Hematopoietic multipotent progenitor cell treated with erythropoietin and hydrocortisone succinate and interleukin-3 and kit ligand, for 8 days (in vitro differentiated cells): Measurements from ENCODE around the gene DNAJC4.

Source experiments
- DNase-seq: peaks from one replicate; pipeline ENCODE4 v3.0.0-alpha.2; 2015

The DNAJC4 gene

DNA sequence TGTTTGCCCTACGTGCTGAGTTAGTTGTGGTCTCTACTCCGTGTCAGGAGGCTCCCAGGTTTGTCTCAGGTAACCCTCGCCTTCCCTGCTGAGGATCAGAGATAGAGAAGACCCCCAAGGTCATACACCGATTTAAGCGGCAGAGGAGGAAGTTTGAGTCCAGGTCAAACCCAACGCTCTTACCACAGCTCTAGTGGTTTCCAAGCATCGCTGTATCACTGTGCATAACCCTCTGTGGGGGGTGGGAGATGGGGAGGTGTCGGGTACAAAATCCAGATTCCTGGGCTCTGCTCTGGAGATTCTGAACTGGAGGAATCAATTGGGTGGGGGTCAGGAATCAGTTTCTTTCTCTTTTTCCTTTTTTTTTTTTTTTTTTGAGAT is 627 bp downstream of the DNAJC4 start:
- peak; percentile 14 for DNase-seq

DNA sequence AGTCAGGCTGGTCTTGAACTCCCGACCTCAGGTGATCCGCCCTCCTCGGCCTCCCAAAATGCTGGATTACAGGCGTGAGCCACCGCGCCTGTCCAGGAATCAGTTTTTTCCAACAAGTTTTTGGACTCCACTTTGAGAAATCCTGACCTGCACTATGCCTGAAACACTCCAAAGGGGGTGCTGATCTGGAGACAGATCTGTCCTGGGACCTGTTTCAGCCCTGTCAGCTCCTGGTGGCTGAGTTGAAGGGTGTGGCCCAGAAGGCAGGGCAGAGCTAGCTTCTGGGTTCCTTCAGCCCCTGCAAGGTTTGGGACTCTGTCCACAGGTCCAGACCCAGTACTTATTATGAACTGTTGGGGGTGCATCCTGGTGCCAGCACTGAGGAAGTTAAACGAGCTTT is 1.2 kb downstream of the DNAJC4 start:
- DNase-seq, result peak; percentile 55

DNA sequence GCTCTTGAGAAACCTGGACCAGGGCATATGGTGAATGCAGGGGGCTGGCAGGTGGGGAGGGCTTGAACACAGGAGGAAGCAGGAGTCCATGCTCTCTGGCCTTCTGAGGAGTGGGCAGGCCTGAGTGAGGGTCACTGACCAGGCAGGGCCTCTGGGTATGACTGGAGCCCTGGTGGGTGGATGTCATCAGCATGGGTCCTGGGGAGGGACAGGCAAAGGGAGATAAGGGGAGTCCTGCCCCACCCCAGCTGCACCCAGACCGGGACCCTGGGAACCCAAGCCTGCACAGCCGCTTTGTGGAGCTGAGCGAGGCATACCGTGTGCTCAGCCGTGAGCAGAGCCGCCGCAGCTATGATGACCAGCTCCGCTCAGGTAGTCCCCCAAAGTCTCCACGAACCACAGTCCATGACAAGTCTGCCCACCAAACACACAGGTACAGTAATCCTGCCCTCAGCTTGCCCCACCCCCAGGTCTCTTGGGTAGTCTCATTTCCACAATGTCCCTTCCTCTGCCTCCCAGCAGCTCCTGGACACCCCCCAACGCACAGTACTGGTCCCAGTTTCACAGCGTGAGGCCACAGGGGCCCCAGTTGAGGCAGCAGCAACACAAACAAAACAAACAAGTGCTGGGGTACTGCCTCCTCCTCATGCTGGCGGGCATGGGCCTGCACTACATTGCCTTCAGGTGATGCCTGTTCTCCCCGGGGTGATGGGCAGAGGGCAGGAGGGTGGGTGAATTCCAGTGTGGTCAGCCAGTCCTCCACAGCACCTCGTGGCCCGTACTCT is 2.0 kb downstream of the DNAJC4 start:
- no peak for DNase-seq

DNA sequence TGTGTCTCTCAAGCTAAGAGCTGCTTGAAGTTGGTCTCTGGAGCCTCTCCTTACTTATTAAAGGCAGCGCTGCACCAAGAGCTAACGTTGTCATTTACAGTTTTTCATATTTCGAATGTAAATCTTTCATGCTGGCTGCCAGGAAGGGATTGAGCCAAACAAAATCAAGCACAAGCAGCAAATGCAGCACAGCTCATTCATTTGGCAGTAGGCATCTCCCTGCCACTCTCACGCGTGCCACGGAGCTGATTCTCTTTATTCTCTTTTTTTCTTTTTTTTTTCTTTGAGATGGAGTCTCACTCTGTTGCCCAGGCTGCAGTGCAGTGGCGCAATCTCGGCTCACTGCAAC is 2.6 kb downstream of the DNAJC4 start:
- DNase-seq, result no peak

DNA sequence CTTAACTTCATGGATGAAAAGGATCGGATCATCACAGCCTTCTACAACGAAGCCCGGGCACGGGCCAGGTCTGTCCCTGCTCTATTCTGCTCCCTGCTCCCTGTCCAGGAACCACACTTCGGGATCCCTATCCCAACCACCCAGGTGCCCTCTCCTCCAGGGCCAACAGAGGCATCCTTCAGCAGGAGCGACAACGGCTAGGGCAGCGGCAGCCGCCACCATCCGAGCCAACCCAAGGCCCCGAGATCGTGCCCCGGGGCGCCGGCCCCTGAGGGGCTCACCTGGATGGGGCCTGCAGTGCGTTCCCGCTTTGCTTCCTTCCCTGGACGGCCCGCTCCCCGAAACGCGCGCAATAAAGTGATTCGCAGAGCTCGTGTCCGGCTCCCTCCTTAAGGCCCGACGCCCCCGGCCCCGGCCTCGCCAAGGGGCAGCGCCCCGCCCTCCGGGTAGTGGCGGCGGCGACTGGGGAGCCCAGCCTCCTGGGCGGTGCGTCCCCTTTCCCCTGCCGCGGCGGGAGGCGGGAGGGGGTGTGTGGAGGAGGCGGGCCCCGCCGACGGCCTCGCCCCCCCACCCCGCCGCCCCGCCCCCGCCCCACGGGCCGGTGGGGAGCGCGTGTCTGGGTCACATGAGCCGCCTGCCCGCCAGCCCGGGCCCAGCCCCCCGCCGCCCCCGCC is 3.7 kb downstream of the DNAJC4 start, which contains the start of gene VEGFB:
Gene VEGFB (plus strand): TSS at position 672 of the 674 bp plus-strand sequence. CDS start 250 bp downstream, outside the sequence.
- peak; percentile 58 for DNase-seq

DNA sequence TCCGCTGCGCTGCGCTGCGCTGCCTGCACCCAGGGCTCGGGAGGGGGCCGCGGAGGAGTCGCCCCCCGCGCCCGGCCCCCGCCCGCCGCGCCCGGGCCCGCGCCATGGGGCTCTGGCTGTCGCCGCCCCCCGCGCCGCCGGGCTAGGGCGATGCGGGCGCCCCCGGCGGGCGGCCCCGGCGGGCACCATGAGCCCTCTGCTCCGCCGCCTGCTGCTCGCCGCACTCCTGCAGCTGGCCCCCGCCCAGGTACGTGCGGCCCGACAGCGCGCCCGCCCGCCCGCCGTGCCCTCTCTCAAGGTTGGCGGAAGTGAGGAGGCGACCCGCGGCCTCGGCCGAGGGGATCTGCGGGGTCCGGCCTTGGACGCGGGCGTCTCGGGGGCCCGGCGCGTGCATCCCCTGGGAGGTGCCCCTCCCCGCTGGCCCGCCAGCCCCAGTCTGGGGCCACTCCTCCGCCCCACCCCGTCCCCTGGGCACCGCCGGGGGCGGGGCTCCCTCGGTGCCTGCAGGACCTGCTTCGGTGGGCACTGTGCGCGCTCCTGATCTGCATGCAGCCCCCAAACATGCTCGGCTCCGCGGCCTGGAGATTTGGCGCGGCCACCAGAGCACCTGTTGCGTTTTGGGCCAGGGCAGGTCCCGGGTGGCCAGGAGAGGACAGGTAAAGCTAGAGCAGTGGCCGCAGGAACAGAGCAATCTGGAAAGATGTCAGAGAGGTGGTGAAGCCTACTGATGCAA is 4.5 kb downstream of the DNAJC4 start:
- peak; percentile 54 for DNase-seq

DNA sequence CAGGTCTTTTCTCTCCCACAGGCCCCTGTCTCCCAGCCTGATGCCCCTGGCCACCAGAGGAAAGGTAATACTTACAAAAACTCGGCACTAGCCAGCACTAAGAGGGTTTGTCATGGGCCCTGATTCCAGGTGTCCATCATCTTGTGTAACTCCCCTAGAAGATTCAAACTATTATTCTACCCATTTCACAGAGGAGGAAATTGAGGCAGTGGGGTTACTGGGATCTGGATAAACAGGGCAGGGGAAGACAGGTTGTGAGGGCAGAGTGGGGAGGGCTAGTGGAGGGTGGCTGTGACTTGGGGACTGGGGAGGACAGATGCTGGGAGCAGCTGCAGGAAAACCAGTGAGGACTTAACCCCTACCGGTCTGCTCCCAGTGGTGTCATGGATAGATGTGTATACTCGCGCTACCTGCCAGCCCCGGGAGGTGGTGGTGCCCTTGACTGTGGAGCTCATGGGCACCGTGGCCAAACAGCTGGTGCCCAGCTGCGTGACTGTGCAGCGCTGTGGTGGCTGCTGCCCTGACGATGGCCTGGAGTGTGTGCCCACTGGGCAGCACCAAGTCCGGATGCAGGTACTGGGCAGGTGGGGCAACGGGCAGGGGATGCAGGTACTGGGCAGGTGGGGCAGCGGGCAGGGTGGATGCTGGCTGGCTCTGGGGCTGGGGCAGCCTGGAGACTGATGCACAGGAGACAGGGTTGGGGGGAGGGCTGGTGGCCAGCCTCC is 5.3 kb downstream of the DNAJC4 start:
- no peak for DNase-seq

DNA sequence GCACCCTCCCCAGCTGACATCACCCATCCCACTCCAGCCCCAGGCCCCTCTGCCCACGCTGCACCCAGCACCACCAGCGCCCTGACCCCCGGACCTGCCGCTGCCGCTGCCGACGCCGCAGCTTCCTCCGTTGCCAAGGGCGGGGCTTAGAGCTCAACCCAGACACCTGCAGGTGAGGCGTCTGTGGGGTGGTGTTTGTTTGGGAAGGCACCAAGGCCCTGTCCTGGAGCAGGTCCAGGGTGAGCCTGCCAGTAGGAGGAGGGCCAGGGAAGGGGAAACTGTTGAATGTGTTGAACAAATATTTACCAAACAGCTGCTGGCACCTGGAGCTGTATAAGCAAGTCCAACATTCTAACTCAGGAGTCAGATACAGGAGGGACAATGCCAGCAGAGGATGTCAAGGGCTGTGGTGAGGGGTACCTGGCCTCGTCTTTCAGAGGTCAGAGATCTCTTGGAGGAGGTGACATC is 7.2 kb downstream of the DNAJC4 start:
- no peak for DNase-seq

DNA sequence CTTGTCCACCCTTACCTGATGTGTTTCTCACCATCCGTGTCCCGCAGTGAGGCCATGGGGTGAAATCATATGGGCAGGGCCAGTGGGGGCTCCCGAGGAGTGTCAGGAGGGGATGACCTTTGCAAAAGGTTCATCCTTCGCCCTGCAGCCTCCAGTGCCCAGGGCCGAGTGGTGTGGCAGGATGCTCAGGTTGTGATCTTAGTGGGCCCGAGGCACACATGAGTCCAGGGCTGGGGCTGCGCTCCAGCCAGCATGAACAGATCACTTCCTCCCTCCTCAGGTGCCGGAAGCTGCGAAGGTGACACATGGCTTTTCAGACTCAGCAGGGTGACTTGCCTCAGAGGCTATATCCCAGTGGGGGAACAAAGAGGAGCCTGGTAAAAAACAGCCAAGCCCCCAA is 7.7 kb downstream of the DNAJC4 start:
- no peak for DNase-seq

DNA sequence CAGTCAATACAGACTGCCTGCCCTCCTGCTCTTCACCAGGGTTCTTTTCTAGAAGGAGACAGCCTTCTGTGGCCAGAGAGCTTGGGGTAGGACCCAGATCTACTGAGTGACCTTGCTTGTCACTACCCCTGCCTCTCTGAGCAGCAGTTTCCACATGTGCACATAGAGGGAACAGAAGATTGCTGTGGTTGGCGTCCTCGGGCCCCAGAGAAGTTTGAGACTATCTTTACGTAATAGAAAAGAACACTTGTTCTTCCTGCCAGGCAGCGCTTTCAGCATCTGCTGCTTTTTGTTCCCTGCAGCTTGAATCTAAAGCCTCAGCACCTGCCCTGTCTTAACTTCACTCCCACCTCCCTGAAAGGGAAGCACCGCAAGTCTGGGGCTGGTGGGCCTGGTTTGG is 8.7 kb downstream of the DNAJC4 start:
- no peak for DNase-seq

DNA sequence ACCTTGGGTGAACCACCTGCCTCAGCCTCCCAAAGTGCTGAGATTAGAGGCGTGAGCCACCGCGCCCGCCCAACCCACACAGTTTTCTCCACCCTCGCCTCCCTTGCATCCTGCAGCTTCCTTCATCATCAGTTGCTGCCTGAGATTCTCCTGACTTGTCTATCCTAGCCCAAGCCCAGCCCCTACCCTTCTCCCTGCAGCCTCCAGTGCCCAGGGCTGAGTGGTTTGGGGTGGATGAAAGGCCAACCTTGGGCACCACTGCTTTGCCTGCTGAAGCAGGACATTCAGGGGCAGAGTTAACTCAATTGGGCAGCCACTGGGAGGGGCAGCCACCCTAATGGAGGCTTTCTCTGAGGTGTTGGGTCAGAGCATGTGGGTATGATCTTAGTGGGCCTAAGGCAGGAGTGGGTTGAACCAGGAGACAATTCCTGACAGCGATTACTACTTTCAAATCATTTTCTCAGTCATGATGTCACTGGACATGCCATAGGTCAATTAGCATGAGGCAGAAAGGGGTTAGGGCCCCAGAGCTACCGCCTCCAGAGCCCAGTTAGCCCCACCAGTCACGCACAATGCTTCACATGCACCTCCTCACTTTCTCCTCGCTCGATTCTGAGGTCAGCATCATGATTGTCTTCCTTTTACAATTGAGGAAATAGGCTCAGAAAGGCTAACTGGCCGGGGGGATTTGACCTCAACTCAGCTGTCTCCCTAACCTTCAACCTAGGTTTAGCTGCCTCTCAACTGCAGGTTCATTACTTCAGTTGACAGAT is 9.5 kb downstream of the DNAJC4 start:
- no peak for DNase-seq

DNA sequence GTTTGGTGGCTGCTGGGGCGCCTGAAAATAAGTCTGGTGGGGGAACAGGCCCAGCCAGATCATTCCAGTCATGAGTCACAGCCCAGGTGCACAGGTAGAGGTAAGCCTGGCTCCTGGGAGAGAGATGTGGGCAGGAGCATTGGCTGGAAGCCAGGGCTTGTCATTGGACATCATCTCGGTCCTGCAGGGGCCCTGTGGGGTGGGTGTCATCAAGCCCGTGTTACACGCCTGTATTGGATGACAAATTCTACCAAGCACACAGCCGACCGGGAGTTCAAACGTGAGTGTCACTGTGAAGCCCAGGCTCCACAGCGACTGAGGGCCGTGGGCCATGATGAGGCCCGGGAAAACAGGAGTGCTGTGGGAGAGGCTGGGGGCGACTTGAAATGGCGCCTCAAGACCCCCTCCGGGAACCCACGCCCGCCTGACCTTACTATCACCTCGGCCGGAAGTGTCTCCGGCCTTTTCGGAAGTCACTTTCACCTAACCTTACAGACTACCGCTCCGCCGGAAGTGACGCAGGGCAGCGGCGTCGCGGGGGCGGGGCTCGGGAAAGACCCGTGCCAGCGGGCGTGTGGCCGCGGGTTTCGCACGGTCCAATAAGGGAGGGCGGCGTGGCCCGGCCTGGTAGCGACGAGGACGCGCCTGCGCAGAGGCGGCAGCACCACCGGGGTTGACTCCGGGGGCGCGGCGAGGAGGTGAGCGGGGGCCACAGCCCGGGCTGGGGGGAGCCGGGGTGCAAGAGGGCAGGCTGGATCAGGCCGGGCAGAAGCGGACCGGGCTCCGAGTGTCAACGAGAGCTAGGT is 10.3 kb downstream of the DNAJC4 start, which contains the start of gene FKBP2:
Gene FKBP2 (plus strand): TSS at position 661 of the 806 bp plus-strand sequence. CDS start 1,293 bp downstream, outside the sequence.
- peak; percentile 97 for DNase-seq

DNA sequence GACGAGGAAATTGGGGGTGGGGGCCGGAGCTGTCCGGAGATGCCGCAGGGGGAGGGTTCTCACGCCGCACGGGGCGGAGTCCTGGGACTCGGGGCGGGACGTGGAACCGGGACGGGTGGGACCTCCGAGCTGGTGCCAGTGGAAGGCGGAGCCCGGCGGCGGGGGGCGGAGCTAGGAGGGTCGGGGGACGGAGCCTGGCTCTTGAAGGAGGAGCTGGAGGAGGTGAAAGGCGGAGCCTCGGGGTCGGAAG is 10.8 kb downstream of the DNAJC4 start:
- no peak for DNase-seq

DNA sequence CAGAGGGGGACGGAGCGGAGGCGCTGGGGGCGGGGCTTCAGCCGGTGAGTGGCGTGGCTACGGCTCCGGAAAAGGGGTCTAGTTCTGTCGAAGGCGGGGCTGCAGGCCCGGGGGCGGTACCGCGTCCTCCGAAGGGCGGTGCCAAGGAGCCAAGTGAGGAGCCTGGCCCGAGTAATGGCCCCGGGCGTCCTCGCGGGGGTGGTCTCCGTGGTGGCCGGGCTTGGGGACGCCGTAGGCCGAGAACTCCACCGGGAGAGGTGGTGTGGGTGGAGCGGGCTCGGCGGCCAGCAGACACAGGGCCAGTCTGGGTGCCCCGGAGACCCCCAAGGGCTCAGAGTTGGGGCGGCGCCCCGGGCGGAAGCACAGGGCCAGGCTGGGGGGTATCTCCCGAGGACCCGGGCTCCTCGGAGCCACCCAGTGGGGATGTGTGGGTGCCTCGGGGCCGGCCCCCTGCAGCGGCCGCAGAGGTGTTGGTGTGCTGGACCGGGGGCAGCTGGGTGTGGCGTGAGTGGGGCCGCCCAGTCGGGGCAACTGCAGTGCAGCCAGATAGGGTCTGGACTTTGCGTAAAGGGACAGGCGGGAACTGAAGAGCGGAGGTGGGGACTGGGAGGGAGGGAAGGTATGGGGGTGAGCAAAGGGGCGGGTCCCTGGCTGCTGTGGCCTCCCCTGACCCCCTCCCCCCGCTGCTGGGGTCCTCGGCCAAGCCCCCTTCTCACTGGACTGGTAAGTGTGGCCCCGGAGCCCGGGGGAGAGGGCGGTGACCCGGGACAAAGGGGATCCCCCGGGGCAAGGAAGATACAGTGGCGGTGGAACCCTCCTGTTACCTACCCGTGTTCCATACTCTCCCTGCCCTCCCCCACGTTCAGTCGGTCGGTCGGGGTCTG is 11.4 kb downstream of the DNAJC4 start:
- DNase-seq, result peak; percentile 98

DNA sequence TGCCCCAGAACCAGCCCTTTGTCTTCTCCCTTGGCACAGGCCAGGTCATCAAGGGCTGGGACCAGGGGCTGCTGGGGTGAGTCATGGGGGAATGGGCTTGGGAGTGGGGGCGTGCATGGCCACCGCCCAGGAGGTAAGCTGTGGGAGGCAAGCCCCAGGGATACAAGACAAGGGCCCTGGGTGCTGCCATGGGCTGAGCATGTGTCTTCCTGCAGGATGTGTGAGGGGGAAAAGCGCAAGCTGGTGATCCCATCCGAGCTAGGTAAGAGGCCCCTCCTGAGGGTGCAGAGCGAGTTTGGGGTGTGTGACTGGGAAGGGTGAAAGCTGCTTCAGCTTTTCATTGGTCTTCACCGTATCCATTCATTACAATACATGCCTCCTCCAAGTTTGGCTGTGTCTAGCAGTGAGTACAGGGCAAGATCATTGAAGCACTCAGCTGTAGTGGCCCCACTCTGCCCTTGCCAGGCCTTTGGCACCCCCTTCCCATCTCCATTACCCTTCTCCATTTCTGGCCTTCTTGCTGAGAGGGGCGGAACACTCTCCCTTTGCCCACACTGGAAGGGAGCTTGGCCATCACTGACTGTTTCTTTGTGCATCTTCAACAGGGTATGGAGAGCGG is 13.0 kb downstream of the DNAJC4 start:
- DNase-seq, result no peak

DNA sequence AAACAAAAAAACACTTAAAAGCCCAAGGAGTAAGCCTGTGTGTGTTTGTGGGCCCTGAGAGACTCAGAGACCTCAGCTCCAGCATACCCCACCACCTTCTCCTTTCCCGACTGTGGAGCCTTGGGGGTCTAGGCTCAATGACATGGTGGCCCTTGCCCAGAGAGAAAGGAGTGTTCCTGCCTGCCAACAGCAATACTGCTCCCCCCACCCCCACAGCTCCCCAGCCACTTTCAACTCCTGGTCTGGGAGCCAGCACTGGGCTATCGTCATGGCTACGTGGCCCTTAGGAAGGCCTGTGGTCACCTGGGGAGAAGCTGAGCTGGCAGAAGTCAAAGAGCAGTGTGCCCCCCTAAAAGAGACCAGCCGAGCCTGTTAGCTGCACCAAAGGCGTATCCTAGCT is 13.8 kb downstream of the DNAJC4 start:
- no peak for DNase-seq

DNA sequence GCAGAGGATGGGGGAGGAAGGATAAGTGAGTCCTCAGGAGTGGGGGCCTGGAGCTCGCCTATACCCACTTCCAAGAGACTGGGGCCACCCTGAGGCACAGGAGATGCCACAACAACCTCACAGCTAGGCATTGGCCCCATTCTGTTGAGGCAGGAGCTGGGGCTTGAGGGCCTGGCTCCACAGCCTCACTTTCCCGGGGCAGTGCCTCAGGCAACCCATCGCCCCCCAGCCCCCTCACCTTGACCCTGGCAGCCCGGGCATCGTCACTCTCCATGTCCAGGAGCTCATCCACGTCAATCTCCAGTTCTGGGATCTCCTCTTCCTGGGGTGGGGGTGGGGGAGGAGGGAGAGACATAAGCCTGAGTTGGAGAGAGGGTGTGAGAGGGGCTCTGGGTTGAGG is 14.6 kb downstream of the DNAJC4 start:
- DNase-seq, result no peak

DNA sequence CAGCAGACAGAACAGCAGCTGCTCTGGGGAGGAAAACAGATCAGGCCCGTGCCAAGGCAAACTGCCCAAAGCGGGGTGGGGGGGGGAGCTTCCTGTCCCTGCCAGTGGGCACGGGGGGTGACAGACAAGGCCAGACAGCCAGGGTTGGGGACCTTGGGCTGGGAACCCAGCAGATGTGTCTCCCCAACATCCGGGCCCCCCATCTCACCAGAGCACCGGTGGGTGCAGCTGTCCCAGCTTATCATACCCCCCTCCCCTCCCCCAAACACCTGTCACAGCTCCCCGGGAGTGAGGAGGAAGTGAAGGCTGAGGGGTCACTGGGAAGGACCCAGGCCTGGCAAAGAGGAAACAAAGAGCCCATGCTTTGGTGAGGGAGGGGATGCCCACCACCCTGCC is 15.1 kb downstream of the DNAJC4 start:
- DNase-seq, result no peak

DNA sequence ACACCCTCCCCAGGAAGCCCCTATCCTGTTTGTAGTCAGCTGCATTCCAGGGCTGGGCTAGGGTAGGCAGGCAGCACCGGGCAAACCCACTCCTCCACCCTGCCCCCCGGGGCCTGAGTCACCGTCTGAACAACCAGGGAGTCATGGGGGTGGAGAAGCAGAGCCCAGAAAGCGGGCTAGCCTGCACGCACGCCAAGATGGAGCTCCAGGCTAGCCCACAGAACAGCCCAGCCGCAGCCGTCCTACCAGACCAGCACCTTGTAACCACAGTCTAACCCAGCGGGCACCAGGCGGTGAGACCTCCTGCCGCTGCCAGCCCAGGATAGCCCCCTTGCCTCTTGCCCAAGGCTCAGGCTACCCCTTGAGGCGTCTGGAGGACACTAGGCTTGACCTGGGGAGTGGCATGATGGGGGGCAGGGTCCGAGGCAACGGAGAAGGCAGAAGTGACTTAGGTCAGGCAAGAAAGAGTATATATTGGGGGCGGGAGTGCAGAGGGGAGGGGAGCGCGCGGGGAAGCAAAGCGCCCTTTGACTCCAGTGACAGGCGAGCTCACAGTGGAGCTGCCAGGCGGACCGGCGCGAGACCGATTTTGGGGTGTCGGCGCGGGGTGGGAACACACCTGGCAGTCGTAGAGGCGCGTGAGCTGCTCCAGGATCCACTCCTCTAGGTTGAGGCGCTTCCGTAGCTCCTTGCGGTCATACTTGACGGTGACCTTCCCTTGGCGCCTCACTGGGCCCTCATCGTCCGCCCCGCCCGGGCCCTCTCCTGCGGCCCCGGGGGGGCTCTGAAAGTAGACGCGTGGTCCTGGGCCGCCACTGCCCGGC is 15.7 kb downstream of the DNAJC4 start:
- DNase-seq, result peak; percentile 82
